Measurements from ENCODE around the gene CRTC1.

The CRTC1 gene

DNA sequence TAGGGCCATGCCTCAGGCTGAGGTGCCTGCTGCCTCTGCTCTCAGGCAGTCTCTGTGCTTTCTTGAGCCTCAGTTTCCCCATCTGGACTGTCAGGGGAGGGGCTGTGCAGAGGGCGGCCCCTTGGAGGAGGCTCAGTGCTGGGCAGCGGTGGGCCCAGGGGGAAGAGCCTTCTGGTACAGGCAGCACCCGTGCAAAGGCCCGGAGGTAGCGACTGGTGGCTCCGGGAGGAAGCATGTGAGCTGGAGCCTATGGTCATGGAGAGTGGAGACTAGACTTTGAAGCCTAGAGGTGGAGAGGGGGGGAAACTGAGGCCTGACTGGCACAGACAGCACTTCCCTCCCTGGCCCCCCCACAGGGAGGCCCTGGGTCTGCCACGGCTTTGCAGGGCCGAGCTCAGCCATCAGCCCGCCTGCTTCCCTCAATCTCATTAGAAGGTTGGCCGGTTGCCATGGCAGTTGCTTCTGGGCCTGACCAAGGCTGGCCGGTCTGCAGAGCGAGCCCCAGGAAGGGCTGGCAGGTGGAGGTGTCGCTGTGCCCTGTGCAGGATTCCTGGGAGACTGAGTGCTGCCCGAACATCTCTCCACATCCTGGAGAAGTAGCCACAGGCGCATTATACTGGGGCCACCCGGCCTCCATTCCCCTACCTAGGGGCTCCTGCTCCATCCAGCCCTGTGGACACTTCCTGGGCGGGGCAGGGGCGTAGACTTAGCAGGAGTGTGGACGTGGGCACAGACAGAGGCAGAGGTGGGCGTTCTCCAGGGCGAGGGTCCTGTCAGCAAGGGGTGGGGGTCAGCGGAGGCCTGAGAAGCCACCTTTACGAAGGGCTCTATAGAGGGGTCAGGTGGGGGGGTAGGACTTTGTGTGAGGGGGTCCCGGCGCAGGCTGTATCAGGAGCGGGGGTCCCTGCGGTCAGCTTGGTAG, 53.2 kb downstream of the CRTC1 start:
- Histone ChIP-seq H2BK5ac (ENCODE audit: low read length) (peak overlapping the region; percentile 87), H4K8ac (ENCODE audit: low read depth, low read length) (no peak overlapping the region), H2BK12ac (ENCODE audit: low read length) (peak overlapping the region; percentile 73), H3K27ac (replicated peaks; ENCODE audit: low read length) (no peak overlapping the region), H3K79me1 (ENCODE audit: low read depth, low read length) (peaks cover 12% of the 10 kb centered on the region), H2BK15ac (ENCODE audit: low read length) (peak overlapping the region; percentile 75), H2AFZ (ENCODE audit: low read length) (no peak overlapping the region), H3K4ac (ENCODE audit: low read length) (peak overlapping the region; percentile 66), H3K4me3 (ENCODE audit: low read length in 2 of 2) (no peak overlapping the region), H3K36me3 (replicated peaks in 1 of 2; ENCODE audit: control insufficient read depth in 2 of 2, insufficient read depth in 2 of 2, low read length in 2 of 2) (no peaks in the 10 kb centered on the region), H3K9ac (ENCODE audit: low read depth, low read length, poor library complexity) (no peak overlapping the region), H4K91ac (ENCODE audit: low read depth, low read length, poor library complexity) (no peak overlapping the region), H2BK120ac (ENCODE audit: low read depth, low read length) (no peak overlapping the region), H3K27me3 (ENCODE audit: control insufficient read depth in 3 of 3, insufficient read depth in 3 of 3, low read depth in 1 of 3, low read length in 3 of 3) (no peaks in the 10 kb centered on the region), H3K18ac (ENCODE audit: low read length) (peak overlapping the region; percentile 71), H3K14ac (ENCODE audit: low read length) (no peak overlapping the region), H3K4me1 (ENCODE audit: control insufficient read depth in 2 of 2, insufficient read depth in 1 of 2, low read depth in 1 of 2, low read length in 2 of 2) (peaks cover 11 to 15% of the 10 kb centered on the region in 2 donors), H3K4me2 (ENCODE audit: insufficient read depth, low read length, poor library complexity, severe bottlenecking) (no peak overlapping the region), H2AK5ac (ENCODE audit: low read depth, low read length) (peak overlapping the region; percentile 61), H3K9me3 (replicated peaks in 1 of 2; ENCODE audit: control insufficient read depth in 2 of 2, insufficient read depth in 1 of 2, low read depth in 1 of 2, low read length in 2 of 2) (no peaks in the 10 kb centered on the region), H3K23ac (ENCODE audit: low read depth, low read length, poor library complexity) (no peak overlapping the region)
- no peak for DNase-seq (ENCODE audit: low spot score)
- WGBS, 2 donors (ENCODE audit: extremely low coverage in 2 of 2, insufficient read length in 2 of 2, insufficient replicate concordance in 1 of 2) = no CpG with 5 or more reads among the region's 27 CpGs

DNA sequence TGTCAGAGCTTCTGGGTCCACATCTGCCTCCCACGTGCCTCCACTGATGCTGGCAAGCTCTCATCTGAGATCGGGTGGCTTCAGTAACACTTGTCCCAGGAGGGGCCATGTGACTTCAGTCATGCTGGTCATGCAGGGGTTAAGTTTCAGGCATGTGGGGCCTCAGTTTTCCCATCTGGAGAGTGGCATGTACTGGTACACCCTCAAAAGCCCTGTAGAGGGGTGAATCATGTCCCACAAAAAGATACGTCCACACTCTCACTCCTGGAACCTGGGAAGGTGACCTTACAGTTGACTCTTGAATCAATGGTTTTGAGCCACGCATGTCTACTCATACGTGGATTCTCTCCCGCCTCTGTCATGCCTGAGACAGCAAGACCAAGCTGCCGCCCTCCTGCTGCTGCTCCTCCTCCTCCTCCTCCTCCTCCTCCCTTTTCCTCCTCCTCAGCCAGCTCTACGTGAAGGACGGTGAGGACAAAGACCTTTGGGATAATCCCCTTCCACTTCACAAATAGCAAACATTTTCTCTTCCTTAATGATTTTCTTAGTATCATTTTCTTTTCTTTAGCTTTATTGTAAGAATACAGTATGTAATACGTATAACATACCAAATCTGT, 54.0 kb downstream of the CRTC1 start:
- H4K8ac ChIP-seq (ENCODE audit: low read depth, low read length) = no peak overlapping the region
- H3K23ac ChIP-seq (ENCODE audit: low read depth, low read length, poor library complexity) = no peak overlapping the region
- H3K36me3 ChIP-seq (replicated peaks in 1 of 2; ENCODE audit: control insufficient read depth in 2 of 2, insufficient read depth in 2 of 2, low read length in 2 of 2) = no peaks in the 10 kb centered on the region
- WGBS, 2 donors (ENCODE audit: extremely low coverage in 2 of 2, insufficient read length in 2 of 2, insufficient replicate concordance in 1 of 2) = no CpG with 5 or more reads among the region's 10 CpGs
- H2AK5ac ChIP-seq (ENCODE audit: low read depth, low read length) = peak overlapping the region; percentile 6
- no peak overlapping the region for H4K91ac ChIP-seq (ENCODE audit: low read depth, low read length, poor library complexity)
- H3K9me3 ChIP-seq (replicated peaks in 1 of 2; ENCODE audit: control insufficient read depth in 2 of 2, insufficient read depth in 1 of 2, low read depth in 1 of 2, low read length in 2 of 2) = no peaks in the 10 kb centered on the region
- no peak overlapping the region for H3K18ac ChIP-seq (ENCODE audit: low read length)
- DNase-seq (ENCODE audit: low spot score) = no peak
- peak overlapping the region; percentile 51 for H2BK15ac ChIP-seq (ENCODE audit: low read length)
- no peak overlapping the region for H2BK120ac ChIP-seq (ENCODE audit: low read depth, low read length)
- no peak overlapping the region for H3K27ac ChIP-seq (replicated peaks; ENCODE audit: low read length)
- no peak overlapping the region for H2AFZ ChIP-seq (ENCODE audit: low read length)
- no peak overlapping the region for H3K9ac ChIP-seq (ENCODE audit: low read depth, low read length, poor library complexity)
- no peak overlapping the region for H3K4me2 ChIP-seq (ENCODE audit: insufficient read depth, low read length, poor library complexity, severe bottlenecking)
- no peak overlapping the region for H3K14ac ChIP-seq (ENCODE audit: low read length)
- no peak overlapping the region for H3K4me3 ChIP-seq (ENCODE audit: low read length in 2 of 2)
- no peak overlapping the region for H2BK12ac ChIP-seq (ENCODE audit: low read length)
- peaks cover 12% of the 10 kb centered on the region for H3K79me1 ChIP-seq (ENCODE audit: low read depth, low read length)
- H3K4me1 ChIP-seq (ENCODE audit: control insufficient read depth in 2 of 2, insufficient read depth in 1 of 2, low read depth in 1 of 2, low read length in 2 of 2) = peaks cover 13 to 15% of the 10 kb centered on the region in 2 donors
- no peak overlapping the region for H2BK5ac ChIP-seq (ENCODE audit: low read length)
- no peaks in the 10 kb centered on the region for H3K27me3 ChIP-seq (ENCODE audit: control insufficient read depth in 3 of 3, insufficient read depth in 3 of 3, low read depth in 1 of 3, low read length in 3 of 3)
- H3K4ac ChIP-seq (ENCODE audit: low read length) = no peak overlapping the region

DNA sequence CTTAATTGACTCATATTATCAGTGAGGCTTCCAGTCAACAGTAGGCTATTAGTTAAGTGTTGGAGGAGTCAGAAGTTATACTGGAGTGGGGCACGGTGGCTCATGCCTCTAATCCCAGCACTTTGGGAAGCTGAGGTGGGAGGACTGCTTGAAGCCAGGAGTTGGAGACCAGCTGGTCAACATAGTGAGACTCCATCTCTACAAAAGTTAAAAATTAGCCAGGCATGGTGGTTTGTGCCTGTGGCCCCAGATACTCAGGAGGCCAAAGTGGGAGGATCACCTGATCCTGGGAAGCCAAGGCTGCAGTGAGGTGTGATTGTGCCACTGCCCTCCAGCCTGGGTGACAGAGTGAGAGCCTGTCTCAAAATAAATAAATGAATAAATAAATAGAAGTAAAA, 54.5 kb downstream of the CRTC1 start:
- H2BK120ac ChIP-seq (ENCODE audit: low read depth, low read length) = no peak overlapping the region
- H3K9ac ChIP-seq (ENCODE audit: low read depth, low read length, poor library complexity) = no peak overlapping the region
- H3K27me3 ChIP-seq (ENCODE audit: control insufficient read depth in 3 of 3, insufficient read depth in 3 of 3, low read depth in 1 of 3, low read length in 3 of 3) = no peaks in the 10 kb centered on the region
- no peak overlapping the region for H2AFZ ChIP-seq (ENCODE audit: low read length)
- H3K4me3 ChIP-seq (ENCODE audit: low read length in 2 of 2) = no peak overlapping the region
- H3K36me3 ChIP-seq (replicated peaks in 1 of 2; ENCODE audit: control insufficient read depth in 2 of 2, insufficient read depth in 2 of 2, low read length in 2 of 2) = no peaks in the 10 kb centered on the region
- no peak overlapping the region for H3K4ac ChIP-seq (ENCODE audit: low read length)
- no peaks in the 10 kb centered on the region for H3K9me3 ChIP-seq (replicated peaks in 1 of 2; ENCODE audit: control insufficient read depth in 2 of 2, insufficient read depth in 1 of 2, low read depth in 1 of 2, low read length in 2 of 2)
- no peak overlapping the region for H2BK12ac ChIP-seq (ENCODE audit: low read length)
- no peak overlapping the region for H4K91ac ChIP-seq (ENCODE audit: low read depth, low read length, poor library complexity)
- no peak overlapping the region for H4K8ac ChIP-seq (ENCODE audit: low read depth, low read length)
- DNase-seq (ENCODE audit: low spot score) = no peak
- H3K4me2 ChIP-seq (ENCODE audit: insufficient read depth, low read length, poor library complexity, severe bottlenecking) = no peak overlapping the region
- no peak overlapping the region for H2BK15ac ChIP-seq (ENCODE audit: low read length)
- H3K4me1 ChIP-seq (ENCODE audit: control insufficient read depth in 2 of 2, insufficient read depth in 1 of 2, low read depth in 1 of 2, low read length in 2 of 2) = peaks cover 13 to 15% of the 10 kb centered on the region in 2 donors
- H3K23ac ChIP-seq (ENCODE audit: low read depth, low read length, poor library complexity) = no peak overlapping the region
- H3K14ac ChIP-seq (ENCODE audit: low read length) = no peak overlapping the region
- no peak overlapping the region for H2AK5ac ChIP-seq (ENCODE audit: low read depth, low read length)
- no CpG with 5 or more reads among the region's 1 CpG for WGBS, 2 donors (ENCODE audit: extremely low coverage in 2 of 2, insufficient read length in 2 of 2, insufficient replicate concordance in 1 of 2)
- H3K27ac ChIP-seq (replicated peaks; ENCODE audit: low read length) = no peak overlapping the region
- H3K18ac ChIP-seq (ENCODE audit: low read length) = no peak overlapping the region
- H2BK5ac ChIP-seq (ENCODE audit: low read length) = no peak overlapping the region
- peaks cover 12% of the 10 kb centered on the region for H3K79me1 ChIP-seq (ENCODE audit: low read depth, low read length)

DNA sequence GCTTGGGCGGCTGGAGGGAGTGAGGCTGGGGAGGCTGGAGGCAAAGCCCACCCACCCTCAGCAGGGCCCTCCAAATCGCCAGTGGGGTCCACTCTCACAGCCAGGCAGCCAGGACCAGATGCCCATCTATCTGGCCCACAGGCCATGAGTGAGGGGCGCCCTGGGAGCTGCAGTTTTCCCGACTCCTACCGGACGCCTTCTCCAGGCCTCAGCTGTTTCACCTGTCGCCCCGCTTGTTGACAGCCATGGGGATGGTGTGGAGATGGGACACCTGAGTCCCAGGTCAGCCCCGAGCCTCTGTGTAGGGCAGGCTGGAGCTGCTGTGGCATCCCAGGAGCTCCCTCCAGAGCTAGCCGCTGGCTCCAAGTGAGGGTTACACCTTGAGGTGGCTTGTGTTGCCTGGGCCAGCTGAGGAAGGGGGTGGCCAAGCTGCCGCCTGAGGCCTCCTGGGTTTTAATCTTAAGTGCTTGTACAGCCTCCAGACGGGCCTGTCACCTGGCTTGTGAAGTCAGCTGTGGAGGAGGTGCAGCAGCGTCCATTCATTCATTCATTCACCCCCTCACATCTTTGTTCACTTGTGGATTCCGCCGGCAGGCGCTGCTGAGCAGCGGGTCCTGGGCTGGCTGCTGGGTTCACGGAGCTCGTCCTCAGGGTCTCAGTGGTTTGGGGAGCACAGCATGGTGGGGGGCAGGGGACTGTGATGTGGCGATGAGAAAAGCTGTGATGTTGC, 55.6 kb downstream of the CRTC1 start:
- Histone ChIP-seq H3K36me3 (replicated peaks in 1 of 2; ENCODE audit: control insufficient read depth in 2 of 2, insufficient read depth in 2 of 2, low read length in 2 of 2) (no peaks in the 10 kb centered on the region), H3K9me3 (replicated peaks in 1 of 2; ENCODE audit: control insufficient read depth in 2 of 2, insufficient read depth in 1 of 2, low read depth in 1 of 2, low read length in 2 of 2) (no peaks in the 10 kb centered on the region), H3K23ac (ENCODE audit: low read depth, low read length, poor library complexity) (no peak overlapping the region), H2AFZ (ENCODE audit: low read length) (no peak overlapping the region), H4K8ac (ENCODE audit: low read depth, low read length) (peak overlapping the region; percentile 43), H2BK15ac (ENCODE audit: low read length) (no peak overlapping the region), H2BK5ac (ENCODE audit: low read length) (peak overlapping the region; percentile 66), H2BK12ac (ENCODE audit: low read length) (no peak overlapping the region), H4K91ac (ENCODE audit: low read depth, low read length, poor library complexity) (no peak overlapping the region), H2BK120ac (ENCODE audit: low read depth, low read length) (no peak overlapping the region), H3K27me3 (ENCODE audit: control insufficient read depth in 3 of 3, insufficient read depth in 3 of 3, low read depth in 1 of 3, low read length in 3 of 3) (no peaks in the 10 kb centered on the region), H3K27ac (replicated peaks; ENCODE audit: low read length) (no peak overlapping the region), H2AK5ac (ENCODE audit: low read depth, low read length) (peak overlapping the region; percentile 70), H3K79me1 (ENCODE audit: low read depth, low read length) (peaks cover 9% of the 10 kb centered on the region), H3K4ac (ENCODE audit: low read length) (no peak overlapping the region), H3K18ac (ENCODE audit: low read length) (peak overlapping the region; percentile 85), H3K14ac (ENCODE audit: low read length) (no peak overlapping the region), H3K4me2 (ENCODE audit: insufficient read depth, low read length, poor library complexity, severe bottlenecking) (no peak overlapping the region), H3K4me1 (ENCODE audit: control insufficient read depth in 2 of 2, insufficient read depth in 1 of 2, low read depth in 1 of 2, low read length in 2 of 2) (peaks cover 13 to 15% of the 10 kb centered on the region in 2 donors), H3K4me3 (ENCODE audit: low read length in 2 of 2) (no peak overlapping the region), H3K9ac (ENCODE audit: low read depth, low read length, poor library complexity) (no peak overlapping the region)
- no peak for DNase-seq (ENCODE audit: low spot score)
- no CpG with 5 or more reads among the region's 20 CpGs for WGBS, 2 donors (ENCODE audit: extremely low coverage in 2 of 2, insufficient read length in 2 of 2, insufficient replicate concordance in 1 of 2)
